Measurements from ENCODE around the gene IP6K3. TPM values are rescaled to one million over a fixed set of nuclear protein-coding genes. Genes with fewer than 3 reads are reported as not detected.

IP6K3 gene
- total and polyA plus RNA-seq, 2 experiments from 2014 or later, result 0.14 to 0.16 TPM

DNA sequence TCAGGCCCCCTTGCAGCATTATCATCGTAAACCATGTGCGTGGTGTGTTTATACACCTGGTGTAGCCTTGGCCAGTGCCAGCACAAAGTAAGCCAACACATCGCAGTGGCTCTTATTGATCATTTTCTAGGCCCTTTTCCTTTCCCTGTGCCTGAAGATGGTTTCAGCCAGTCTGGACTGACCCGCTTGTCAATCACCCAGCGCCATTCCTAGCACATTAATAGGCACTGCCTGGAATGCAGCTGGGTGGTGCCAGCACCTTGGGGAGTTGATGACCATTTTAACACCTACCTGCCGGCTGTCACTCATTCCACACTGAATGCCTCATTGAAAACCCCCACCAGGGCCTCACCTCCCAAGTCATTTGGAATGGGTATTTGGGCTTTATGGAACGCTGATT lies 30.3 kb downstream of the IP6K3 start:
- Histone ChIP-seq H3F3A (replicated peaks; ENCODE audit: low read depth) (no peaks in the 10 kb centered on the region), H3K4me1 (ENCODE audit: insufficient read depth) (no peaks in the 10 kb centered on the region), H3K4me2 (no peak overlapping the region), H3K9me2 (ENCODE audit: insufficient read depth) (no peaks in the 10 kb centered on the region), H3K4me3 (no peak overlapping the region), H3K27ac (ENCODE audit: low read depth) (no peak overlapping the region), H3K27me3 (ENCODE audit: insufficient read depth) (no peaks in the 10 kb centered on the region), H3K36me3 (ENCODE audit: insufficient read depth) (no peaks in the 10 kb centered on the region), H3K79me2 (replicated peaks; ENCODE audit: insufficient read depth) (no peaks in the 10 kb centered on the region), H2AFZ (no peak overlapping the region), H4K20me1 (replicated peaks; ENCODE audit: insufficient read depth) (no peaks in the 10 kb centered on the region)
- TF ChIP-seq POLR2AphosphoS5 (IDR thresholded peaks at IDR 0.05; ENCODE audit: low read depth) (no peak), CREB1 (CRISPR knock-in tag; IDR thresholded peaks at IDR 0.05; ENCODE audit: low read depth) (no peak), JUNB (IDR thresholded peaks at IDR 0.05; ENCODE audit: unreplicated experiment) (no peak), ZNF114 (CRISPR knock-in tag; IDR thresholded peaks at IDR 0.05) (no peak), EZH2phosphoT487 (IDR thresholded peaks at IDR 0.05; ENCODE audit: unreplicated experiment) (no peak), NANOG (IDR thresholded peaks at IDR 0.05; ENCODE audit: borderline replicate concordance) (no peak), EZH2 (IDR thresholded peaks at IDR 0.05; ENCODE audit: low read depth, unreplicated experiment) (no peak), ZNF331 (CRISPR knock-in tag; IDR thresholded peaks at IDR 0.05; ENCODE audit: low read depth) (no peak), STAT1 (IDR thresholded peaks at IDR 0.05; ENCODE audit: unreplicated experiment) (no peak)
- TF ChIP-seq, protein P1, sequence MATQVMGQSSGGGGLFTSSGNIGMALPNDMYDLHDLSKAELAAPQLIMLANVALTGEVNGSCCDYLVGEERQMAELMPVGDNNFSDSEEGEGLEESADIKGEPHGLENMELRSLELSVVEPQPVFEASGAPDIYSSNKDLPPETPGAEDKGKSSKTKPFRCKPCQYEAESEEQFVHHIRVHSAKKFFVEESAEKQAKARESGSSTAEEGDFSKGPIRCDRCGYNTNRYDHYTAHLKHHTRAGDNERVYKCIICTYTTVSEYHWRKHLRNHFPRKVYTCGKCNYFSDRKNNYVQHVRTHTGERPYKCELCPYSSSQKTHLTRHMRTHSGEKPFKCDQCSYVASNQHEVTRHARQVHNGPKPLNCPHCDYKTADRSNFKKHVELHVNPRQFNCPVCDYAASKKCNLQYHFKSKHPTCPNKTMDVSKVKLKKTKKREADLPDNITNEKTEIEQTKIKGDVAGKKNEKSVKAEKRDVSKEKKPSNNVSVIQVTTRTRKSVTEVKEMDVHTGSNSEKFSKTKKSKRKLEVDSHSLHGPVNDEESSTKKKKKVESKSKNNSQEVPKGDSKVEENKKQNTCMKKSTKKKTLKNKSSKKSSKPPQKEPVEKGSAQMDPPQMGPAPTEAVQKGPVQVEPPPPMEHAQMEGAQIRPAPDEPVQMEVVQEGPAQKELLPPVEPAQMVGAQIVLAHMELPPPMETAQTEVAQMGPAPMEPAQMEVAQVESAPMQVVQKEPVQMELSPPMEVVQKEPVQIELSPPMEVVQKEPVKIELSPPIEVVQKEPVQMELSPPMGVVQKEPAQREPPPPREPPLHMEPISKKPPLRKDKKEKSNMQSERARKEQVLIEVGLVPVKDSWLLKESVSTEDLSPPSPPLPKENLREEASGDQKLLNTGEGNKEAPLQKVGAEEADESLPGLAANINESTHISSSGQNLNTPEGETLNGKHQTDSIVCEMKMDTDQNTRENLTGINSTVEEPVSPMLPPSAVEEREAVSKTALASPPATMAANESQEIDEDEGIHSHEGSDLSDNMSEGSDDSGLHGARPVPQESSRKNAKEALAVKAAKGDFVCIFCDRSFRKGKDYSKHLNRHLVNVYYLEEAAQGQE (IDR thresholded peaks at IDR 0.05; ENCODE audit: unreplicated experiment), result no peak
- TF ChIP-seq, protein P2, sequence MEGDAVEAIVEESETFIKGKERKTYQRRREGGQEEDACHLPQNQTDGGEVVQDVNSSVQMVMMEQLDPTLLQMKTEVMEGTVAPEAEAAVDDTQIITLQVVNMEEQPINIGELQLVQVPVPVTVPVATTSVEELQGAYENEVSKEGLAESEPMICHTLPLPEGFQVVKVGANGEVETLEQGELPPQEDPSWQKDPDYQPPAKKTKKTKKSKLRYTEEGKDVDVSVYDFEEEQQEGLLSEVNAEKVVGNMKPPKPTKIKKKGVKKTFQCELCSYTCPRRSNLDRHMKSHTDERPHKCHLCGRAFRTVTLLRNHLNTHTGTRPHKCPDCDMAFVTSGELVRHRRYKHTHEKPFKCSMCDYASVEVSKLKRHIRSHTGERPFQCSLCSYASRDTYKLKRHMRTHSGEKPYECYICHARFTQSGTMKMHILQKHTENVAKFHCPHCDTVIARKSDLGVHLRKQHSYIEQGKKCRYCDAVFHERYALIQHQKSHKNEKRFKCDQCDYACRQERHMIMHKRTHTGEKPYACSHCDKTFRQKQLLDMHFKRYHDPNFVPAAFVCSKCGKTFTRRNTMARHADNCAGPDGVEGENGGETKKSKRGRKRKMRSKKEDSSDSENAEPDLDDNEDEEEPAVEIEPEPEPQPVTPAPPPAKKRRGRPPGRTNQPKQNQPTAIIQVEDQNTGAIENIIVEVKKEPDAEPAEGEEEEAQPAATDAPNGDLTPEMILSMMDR (conservative IDR thresholded peaks at IDR 0.05; ENCODE audit: low read depth in 2 of 2), result no peak
- TF ChIP-seq, protein P3, sequence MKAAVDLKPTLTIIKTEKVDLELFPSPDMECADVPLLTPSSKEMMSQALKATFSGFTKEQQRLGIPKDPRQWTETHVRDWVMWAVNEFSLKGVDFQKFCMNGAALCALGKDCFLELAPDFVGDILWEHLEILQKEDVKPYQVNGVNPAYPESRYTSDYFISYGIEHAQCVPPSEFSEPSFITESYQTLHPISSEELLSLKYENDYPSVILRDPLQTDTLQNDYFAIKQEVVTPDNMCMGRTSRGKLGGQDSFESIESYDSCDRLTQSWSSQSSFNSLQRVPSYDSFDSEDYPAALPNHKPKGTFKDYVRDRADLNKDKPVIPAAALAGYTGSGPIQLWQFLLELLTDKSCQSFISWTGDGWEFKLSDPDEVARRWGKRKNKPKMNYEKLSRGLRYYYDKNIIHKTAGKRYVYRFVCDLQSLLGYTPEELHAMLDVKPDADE (IDR thresholded peaks at IDR 0.05), result no peak
- TF ChIP-seq, protein P4, sequence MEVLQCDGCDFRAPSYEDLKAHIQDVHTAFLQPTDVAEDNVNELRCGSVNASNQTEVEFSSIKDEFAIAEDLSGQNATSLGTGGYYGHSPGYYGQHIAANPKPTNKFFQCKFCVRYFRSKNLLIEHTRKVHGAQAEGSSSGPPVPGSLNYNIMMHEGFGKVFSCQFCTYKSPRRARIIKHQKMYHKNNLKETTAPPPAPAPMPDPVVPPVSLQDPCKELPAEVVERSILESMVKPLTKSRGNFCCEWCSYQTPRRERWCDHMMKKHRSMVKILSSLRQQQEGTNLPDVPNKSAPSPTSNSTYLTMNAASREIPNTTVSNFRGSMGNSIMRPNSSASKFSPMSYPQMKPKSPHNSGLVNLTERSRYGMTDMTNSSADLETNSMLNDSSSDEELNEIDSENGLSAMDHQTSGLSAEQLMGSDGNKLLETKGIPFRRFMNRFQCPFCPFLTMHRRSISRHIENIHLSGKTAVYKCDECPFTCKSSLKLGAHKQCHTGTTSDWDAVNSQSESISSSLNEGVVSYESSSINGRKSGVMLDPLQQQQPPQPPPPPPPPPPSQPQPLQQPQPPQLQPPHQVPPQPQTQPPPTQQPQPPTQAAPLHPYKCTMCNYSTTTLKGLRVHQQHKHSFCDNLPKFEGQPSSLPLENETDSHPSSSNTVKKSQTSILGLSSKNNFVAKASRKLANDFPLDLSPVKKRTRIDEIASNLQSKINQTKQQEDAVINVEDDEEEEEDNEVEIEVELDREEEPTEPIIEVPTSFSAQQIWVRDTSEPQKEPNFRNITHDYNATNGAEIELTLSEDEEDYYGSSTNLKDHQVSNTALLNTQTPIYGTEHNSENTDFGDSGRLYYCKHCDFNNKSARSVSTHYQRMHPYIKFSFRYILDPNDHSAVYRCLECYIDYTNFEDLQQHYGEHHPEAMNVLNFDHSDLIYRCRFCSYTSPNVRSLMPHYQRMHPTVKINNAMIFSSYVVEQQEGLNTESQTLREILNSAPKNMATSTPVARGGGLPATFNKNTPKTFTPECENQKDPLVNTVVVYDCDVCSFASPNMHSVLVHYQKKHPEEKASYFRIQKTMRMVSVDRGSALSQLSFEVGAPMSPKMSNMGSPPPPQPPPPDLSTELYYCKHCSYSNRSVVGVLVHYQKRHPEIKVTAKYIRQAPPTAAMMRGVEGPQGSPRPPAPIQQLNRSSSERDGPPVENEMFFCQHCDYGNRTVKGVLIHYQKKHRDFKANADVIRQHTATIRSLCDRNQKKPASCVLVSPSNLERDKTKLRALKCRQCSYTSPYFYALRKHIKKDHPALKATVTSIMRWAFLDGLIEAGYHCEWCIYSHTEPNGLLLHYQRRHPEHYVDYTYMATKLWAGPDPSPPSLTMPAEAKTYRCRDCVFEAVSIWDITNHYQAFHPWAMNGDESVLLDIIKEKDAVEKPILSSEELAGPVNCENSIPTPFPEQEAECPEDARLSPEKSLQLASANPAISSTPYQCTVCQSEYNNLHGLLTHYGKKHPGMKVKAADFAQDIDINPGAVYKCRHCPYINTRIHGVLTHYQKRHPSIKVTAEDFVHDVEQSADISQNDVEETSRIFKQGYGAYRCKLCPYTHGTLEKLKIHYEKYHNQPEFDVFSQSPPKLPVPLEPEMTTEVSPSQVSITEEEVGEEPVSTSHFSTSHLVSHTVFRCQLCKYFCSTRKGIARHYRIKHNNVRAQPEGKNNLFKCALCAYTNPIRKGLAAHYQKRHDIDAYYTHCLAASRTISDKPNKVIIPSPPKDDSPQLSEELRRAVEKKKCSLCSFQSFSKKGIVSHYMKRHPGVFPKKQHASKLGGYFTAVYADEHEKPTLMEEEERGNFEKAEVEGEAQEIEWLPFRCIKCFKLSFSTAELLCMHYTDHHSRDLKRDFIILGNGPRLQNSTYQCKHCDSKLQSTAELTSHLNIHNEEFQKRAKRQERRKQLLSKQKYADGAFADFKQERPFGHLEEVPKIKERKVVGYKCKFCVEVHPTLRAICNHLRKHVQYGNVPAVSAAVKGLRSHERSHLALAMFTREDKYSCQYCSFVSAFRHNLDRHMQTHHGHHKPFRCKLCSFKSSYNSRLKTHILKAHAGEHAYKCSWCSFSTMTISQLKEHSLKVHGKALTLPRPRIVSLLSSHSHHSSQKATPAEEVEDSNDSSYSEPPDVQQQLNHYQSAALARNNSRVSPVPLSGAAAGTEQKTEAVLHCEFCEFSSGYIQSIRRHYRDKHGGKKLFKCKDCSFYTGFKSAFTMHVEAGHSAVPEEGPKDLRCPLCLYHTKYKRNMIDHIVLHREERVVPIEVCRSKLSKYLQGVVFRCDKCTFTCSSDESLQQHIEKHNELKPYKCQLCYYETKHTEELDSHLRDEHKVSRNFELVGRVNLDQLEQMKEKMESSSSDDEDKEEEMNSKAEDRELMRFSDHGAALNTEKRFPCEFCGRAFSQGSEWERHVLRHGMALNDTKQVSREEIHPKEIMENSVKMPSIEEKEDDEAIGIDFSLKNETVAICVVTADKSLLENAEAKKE (CRISPR knock-in tag; IDR thresholded peaks at IDR 0.05), result no peak
- no peaks in the 10 kb centered on the region for H3K9me3 Mint-ChIP-seq
- no peak; the same call in 2 of the 3 replicates for ATAC-seq
- H3K36me3 Mint-ChIP-seq (ENCODE audit: low read depth), result no peaks in the 10 kb centered on the region; the same call in 2 of the 3 replicates
- H3K27me3 Mint-ChIP-seq (ENCODE audit: insufficient read depth, low read depth, poor library complexity), result peaks cover 9% of the 10 kb centered on the region
- H3K4me1 Mint-ChIP-seq, result peaks cover 11% of the 10 kb centered on the region; the same call in 2 of the 3 replicates
- no peak overlapping the region for H3K4me3 Mint-ChIP-seq
- no peak for DNase-seq (ENCODE audit: low spot score)
- H3K27ac Mint-ChIP-seq, result no peak overlapping the region

Measured in GM23338 (cell line).